HG03460 (cell line): ENCODE measurements around the gene XIST.
"Not testable (repeated sequence)": the region's sequence is repeated elsewhere in the genome, so short reads cannot be mapped to it uniquely, and the experiment has no call there.

Experiments used
- ATAC-seq: cut with Tn5 transposase; IDR thresholded peaks from one replicate; pipeline ENCODE4 v1.9.1; 2021; ENCODE audit not compliant: unreplicated experiment

Gene XIST

GRCh38 chrX:73840120-73840924, 12.2 kb downstream of the XIST start:
- ATAC-seq: no peak

GRCh38 chrX:73839152-73839551, 13.4 kb downstream of the XIST start:
- no peak for ATAC-seq

- ATAC-seq: no peak
These were observed 14.4 kb downstream of the XIST start for GRCh38 chrX:73838123-73838522.

GRCh38 chrX:73836956-73837477, 15.5 kb downstream of the XIST start:
- ATAC-seq: no peak

GRCh38 chrX:73834219-73834618, 18.3 kb downstream of the XIST start:
- ATAC-seq: no peak

GRCh38 chrX:73832319-73832718, 20.2 kb downstream of the XIST start:
- no peak for ATAC-seq

GRCh38 chrX:73831500-73831899, 21.0 kb downstream of the XIST start:
- no peak for ATAC-seq

GRCh38 chrX:73830489-73831414, 21.8 kb downstream of the XIST start:
- ATAC-seq: no peak

GRCh38 chrX:73829890-73830466, 22.5 kb downstream of the XIST start:
- ATAC-seq: no peak

- ATAC-seq: no peak
These were observed 24.3 kb downstream of the XIST start for GRCh38 chrX:73828080-73828720.

GRCh38 chrX:73827406-73827805, 25.1 kb downstream of the XIST start:
- ATAC-seq: no peak

- ATAC-seq: no peak
These were observed 25.5 kb downstream of the XIST start for GRCh38 chrX:73826996-73827395.

- ATAC-seq: no peak
These were observed 26.9 kb downstream of the XIST start for GRCh38 chrX:73825569-73825968.

GRCh38 chrX:73823473-73824004, 29.0 kb downstream of the XIST start:
- ATAC-seq: no peak

GRCh38 chrX:73822775-73823174, 29.7 kb downstream of the XIST start:
- ATAC-seq: no peak

- no peak for ATAC-seq
These were observed 30.5 kb downstream of the XIST start for GRCh38 chrX:73821921-73822559.

- not testable (repeated sequence) for ATAC-seq
These were observed 32.5 kb downstream of the XIST start for GRCh38 chrX:73819864-73820558.

GRCh38 chrX:73818200-73819116, 34.1 kb downstream of the XIST start:
- ATAC-seq: no peak
